Upper lobe of left lung (tissue), 4 donors: ENCODE data around the gene RIT2.

Source experiments
- POLR2A ChIP-seq, 4 donors: fragments of 450-650 bp; IDR thresholded peaks; one replicate each; pipeline ENCODE4 v1.5.1; 2016 to 2017; ENCODE audit warnings: antibody characterized with exemption in 4 of 4, mild to moderate bottlenecking in 2 of 4
- TF ChIP-seq, protein P1 (sequence below), 6 experiments: fragments of 450-650 bp in 4 of 6; fragments of 200-600 bp in 2 of 6; sonication (generic) in 2 of 6; IDR thresholded peaks; one replicate each; pipeline ENCODE4 v1.5.1; 2016 to 2019; ENCODE audit warnings: antibody characterized with exemption in 6 of 6

DNA sequence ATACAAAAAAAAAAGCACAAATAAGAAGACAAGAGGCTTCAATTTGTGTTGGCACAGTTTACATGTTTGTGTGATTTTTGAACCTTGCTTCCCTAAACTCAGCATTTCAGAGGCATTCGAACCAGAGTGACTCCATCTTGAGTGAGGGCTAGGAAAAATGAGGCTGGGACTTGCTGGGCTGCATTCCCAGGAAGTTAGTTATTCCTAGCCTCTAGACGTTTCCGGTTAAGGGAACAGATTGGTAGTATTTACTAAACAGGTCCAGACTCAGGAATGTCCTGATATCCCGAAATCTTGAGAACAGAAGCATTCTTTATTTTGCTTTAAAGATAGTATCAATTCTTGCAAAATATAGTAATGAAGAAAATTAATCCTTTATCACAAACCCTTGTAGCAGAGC lies 46.7 kb downstream of the RIT2 start:
- no peak for TF ChIP-seq POLR2A (IDR thresholded peaks at IDR 0.05)
- TF ChIP-seq, protein P1, sequence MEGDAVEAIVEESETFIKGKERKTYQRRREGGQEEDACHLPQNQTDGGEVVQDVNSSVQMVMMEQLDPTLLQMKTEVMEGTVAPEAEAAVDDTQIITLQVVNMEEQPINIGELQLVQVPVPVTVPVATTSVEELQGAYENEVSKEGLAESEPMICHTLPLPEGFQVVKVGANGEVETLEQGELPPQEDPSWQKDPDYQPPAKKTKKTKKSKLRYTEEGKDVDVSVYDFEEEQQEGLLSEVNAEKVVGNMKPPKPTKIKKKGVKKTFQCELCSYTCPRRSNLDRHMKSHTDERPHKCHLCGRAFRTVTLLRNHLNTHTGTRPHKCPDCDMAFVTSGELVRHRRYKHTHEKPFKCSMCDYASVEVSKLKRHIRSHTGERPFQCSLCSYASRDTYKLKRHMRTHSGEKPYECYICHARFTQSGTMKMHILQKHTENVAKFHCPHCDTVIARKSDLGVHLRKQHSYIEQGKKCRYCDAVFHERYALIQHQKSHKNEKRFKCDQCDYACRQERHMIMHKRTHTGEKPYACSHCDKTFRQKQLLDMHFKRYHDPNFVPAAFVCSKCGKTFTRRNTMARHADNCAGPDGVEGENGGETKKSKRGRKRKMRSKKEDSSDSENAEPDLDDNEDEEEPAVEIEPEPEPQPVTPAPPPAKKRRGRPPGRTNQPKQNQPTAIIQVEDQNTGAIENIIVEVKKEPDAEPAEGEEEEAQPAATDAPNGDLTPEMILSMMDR (IDR thresholded peaks at IDR 0.05), result no peak
